ENCODE measurements around the gene KIF21B. TPM values are rescaled to one million over a fixed set of nuclear protein-coding genes. Genes with fewer than 3 reads are reported as not detected.
"Not testable (repeated sequence)": the region's sequence is repeated elsewhere in the genome, so short reads cannot be mapped to it uniquely, and the experiment has no call there.

KIF21B gene
- total RNA-seq, 1 donor from 2014 or later: 3.7 TPM

- intact Hi-C loops (cut with DNase I): no loop called here
Observed at GRCh38 chr1:200965111-200965805, 58.3 kb downstream of the KIF21B start.

GRCh38 chr1:200963888-200964287, 59.6 kb downstream of the KIF21B start:
- ATAC-seq; intact Hi-C loops (cut with DNase I); DNase-seq (ENCODE audit: low spot score): not testable (repeated sequence)

More at GRCh38 chr1:200965111-200965805, 58.3 kb downstream of the KIF21B start:
- DNase-seq (ENCODE audit: low spot score) (no peak), ATAC-seq (no peak)

DNA sequence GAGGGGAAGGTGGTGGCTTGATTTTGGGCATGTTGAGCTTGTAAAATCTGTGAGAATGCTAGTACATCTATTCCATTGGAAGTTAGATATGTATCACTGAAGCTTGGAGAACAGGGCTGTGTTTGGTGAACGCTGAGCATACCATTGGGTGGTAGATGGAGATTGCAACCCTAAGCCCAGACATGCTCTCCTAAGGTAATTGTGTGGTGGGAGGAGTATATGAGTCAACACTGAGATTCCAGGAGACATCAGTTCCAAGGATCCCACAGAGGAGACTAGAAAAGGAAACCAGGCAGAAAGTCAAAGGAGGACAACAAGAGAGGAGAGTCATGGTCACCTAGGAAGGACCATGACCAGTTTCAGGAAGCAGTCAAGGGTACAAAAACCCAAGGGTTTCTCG, 60.4 kb downstream of the KIF21B start:
- DNase-seq (ENCODE audit: low spot score): no peak
- ATAC-seq: no peak
- intact Hi-C loops (cut with DNase I): no loop called here

GRCh38 chr1:200962631-200963030, 60.9 kb downstream of the KIF21B start:
- intact Hi-C loops (cut with DNase I): no loop called here
- no peak for DNase-seq (ENCODE audit: low spot score)
- ATAC-seq: no peak

GRCh38 chr1:200962151-200962550, 61.4 kb downstream of the KIF21B start:
- DNase-seq (ENCODE audit: low spot score); ATAC-seq; intact Hi-C loops (cut with DNase I): not testable (repeated sequence)

DNA sequence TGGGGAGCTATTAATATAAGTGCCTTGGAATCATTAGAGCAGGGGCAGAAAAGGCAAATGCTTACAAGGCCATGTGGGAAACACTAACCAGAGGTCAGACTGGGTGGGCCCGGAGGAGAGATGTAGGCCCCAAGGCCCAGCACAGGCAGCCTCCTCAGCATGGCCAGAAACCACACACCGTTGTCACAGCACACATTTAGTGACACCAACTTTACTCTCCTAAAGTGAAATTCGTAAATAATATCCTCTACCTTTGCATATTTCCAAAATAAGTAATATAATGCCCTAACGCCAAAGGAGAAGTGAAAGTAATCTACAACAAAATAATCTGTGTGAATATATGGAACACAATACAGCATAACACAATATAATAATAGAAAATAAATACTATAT, 62.6 kb downstream of the KIF21B start:
- DNase-seq (ENCODE audit: low spot score): no peak
- no peak for ATAC-seq
- intact Hi-C loops (cut with DNase I): no loop called here

- ATAC-seq (no peak), DNase-seq (ENCODE audit: low spot score) (no peak)
- intact Hi-C loops (cut with DNase I): no loop called here
Observed at GRCh38 chr1:200960236-200960947, 63.1 kb downstream of the KIF21B start.

DNA sequence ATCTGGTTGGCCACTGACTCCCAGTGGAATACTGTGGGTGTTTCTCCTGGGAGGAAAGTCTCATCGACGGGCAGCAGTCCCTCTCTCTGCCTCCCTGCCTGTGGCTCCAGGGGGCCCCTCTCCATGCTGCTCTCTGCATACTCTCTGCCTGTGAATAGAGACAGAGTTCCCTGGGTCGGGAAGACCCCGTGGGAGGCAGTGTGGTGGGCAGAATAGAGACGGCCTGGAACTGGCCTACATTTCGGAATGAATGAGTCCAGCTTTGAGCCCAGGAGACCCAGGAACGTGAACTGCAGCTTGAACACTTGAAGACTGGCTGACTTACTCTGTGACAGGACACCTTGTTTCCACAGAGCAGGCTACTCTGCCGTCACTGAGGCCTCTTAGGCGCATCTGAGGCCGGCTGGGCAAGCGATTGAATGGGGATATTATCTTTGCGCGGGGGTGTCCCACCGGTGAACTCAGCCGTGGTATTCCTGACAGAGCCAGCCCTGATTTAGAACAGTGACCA, 64.0 kb downstream of the KIF21B start:
- DNase-seq (ENCODE audit: low spot score) (no peak), ATAC-seq (no peak)
- intact Hi-C loops (cut with DNase I): no loop called here

DNA sequence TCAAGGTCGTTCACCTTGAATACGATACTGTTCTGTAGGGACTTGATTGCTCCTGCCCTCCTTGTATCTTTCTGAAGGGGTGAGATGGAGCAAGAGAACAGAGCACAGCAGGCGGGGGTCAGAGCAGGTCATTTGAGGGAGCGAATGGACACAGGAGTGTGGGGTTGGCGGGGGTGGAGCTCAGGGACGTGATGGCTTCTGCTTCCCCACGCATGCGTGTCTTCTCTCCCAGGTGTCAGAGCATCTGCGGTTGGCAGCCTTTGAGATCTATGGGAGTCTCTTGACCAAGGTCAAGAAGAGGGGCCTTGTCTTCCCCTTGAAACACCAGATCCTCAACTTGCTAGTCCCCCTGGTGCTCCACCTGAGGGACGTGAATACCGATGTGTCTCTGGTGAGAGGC, 64.9 kb downstream of the KIF21B start:
- no peak for DNase-seq (ENCODE audit: low spot score)
- no peak for ATAC-seq
- intact Hi-C loops (cut with DNase I): no loop called here

DNA sequence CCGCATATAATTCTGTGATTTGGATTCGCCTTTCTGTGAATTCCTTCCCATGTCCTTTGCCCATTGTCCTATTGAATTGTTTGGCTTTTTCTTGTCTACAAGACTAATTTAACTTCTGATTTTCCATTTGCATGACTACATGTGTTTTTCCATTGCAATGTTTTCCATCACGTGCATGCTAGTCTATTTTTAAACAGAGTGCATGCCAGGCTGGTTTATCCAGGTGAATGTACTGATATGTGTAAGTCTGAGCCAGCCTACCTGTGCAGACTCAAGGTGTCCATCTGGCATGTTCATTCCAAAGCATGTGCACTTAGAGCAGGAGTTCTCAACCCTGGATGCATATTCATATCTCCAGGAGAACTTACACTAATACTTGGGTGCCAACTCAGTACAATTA, 69.1 kb downstream of the KIF21B start:
- intact Hi-C loops (cut with DNase I): no loop called here
- DNase-seq (ENCODE audit: low spot score) (no peak), ATAC-seq (no peak)

- ATAC-seq (no peak), DNase-seq (ENCODE audit: low spot score) (no peak)
- intact Hi-C loops (cut with DNase I): no loop called here
Observed at GRCh38 chr1:200951016-200951415, 72.5 kb downstream of the KIF21B start.

DNA sequence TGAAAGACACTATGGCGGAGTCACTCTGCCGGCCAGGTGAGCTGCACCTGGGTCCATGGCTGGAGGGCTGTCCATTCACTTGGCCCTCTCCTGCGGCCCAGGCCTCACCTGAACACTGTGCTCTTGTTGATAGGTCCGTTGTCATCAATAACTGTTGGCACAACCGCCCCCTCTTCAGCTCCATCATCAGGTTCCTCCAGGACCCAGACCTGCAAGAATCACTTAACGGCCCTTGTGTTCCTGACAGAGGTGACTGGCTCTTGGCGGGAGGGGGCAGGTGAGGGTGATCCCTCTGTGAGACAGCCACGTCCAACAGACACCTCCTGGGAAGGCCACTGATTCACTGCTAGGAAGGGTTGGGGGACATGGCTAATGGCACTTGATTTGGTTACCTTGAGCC, 73.9 kb downstream of the KIF21B start:
- intact Hi-C loops (cut with DNase I): no loop called here
- ATAC-seq (no peak), DNase-seq (ENCODE audit: low spot score) (no peak)

DNA sequence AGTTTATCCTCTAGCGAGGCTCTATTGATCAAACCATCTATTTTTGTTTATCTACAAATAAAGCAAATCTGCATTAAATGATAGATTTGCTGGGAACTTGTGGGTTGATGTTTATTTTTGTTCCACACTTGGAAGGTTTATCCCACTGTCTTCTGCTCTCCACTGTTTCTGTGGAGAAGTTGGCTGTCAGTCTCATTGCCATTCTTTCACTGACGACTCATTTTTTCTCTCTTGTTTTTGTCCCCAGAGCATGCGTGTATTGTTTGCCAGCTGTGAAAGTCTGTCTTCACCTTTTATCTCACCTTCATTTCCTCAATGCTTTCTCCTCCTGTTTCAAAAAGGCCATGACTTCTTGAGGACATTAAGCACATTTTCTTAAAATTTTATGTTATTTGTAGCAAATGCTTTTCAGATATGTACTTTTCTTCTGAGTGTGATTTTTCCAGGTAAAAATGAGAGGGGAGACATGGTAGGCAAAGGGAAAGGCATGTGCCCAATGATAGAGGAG, 76.4 kb downstream of the KIF21B start:
- ATAC-seq (no peak), DNase-seq (ENCODE audit: low spot score) (no peak)
- intact Hi-C loops (cut with DNase I): no loop called here

GRCh38 chr1:200945111-200945510, 78.4 kb downstream of the KIF21B start:
- no peak for DNase-seq (ENCODE audit: low spot score)
- intact Hi-C loops (cut with DNase I): no loop called here
- no peak for ATAC-seq

DNA sequence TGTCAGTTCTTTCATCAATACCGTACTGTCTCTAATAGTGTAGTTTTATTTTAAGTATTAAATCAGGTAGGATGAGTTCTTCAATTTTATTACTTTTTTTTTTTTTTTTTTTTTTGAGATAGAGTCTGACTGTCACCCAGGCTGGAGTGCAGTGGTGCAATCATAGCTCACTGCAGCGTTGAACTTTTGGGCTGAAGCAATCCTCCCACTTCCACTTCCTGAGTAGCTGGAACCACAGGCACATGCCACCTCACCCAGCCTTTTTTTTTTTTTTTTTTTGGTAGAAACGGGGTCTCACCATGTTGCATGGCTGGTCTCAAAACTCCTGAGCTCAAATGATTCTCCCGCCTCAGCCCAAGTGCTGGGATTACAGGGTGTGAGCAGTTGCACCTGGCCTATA, 84.6 kb downstream of the KIF21B start:
- DNase-seq (ENCODE audit: low spot score): no peak
- intact Hi-C loops (cut with DNase I): no loop called here
- no peak for ATAC-seq

DNA sequence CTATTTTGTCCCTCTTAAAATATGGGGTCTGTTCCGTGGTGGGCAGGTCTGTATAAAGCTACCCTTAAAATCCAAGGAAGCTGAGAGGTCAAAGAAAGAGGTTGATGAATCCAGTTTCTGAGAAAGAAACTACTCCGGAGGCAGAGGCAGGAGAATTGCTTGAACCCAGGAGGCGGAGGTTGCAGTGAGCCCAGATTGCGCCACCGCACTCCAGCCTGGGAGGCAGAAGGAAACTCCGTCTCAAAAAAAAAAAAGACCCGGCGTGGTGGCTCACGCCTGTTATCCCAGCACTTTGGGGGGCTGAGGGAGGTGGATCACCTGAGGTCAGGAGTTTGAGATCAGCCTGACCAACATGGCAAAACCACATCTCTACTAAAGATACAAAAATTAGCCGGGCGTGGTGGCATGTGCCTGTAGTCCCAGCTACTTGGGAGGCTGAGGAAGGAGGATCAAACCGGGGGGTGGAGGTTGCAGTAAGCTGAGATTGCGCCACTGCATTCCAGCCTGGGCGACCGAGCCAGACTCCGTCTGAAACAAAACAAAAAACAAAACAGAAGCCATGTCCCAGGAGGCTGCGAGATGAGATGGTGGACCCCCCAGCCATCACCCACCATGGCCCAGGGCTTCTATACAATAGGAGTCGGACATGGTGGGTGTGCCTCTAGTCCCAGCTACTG, 88.1 kb downstream of the KIF21B start:
- intact Hi-C loops (cut with DNase I); ATAC-seq; DNase-seq (ENCODE audit: low spot score): not testable (repeated sequence)

GRCh38 chr1:200934676-200935245, 88.8 kb downstream of the KIF21B start:
- DNase-seq (ENCODE audit: low spot score) (no peak), ATAC-seq (no peak)
- intact Hi-C loops (cut with DNase I): no loop called here

DNA sequence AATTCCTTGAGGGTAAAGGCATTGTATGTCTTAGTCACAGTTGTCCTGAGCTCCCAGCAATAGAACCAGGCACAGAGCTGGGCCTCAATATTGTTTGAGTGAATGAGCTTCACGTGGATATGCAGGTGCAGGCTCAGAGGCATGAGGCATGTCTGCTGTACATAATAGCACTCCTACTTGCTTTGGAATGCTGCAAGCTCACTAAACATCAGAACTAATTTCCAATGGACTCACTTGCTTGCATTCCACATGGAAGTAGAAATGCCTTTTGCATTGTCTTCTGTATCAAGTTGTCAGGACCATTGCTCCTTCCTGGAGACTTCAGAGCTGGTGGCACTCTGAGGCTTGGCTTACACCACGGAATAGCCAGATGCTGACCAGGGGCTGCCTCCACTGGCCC, 91.7 kb downstream of the KIF21B start:
- no peak for DNase-seq (ENCODE audit: low spot score)
- intact Hi-C loops (cut with DNase I): no loop called here
- no peak for ATAC-seq

- DNase-seq (ENCODE audit: low spot score); ATAC-seq; intact Hi-C loops (cut with DNase I): not testable (repeated sequence)
Observed at GRCh38 chr1:200930285-200930684, 93.2 kb downstream of the KIF21B start.

Measured in sciatic nerve (tissue), 2 donors.